Mesothelial cell of epicardium (in vitro differentiated cells): ENCODE results near the gene GALNT6. TPM values are rescaled to one million over a fixed set of nuclear protein-coding genes. Genes with fewer than 3 reads are reported as not detected.

Experiments used
- DNase-seq, 2 experiments: peaks; one replicate each; pipeline ENCODE4 v3.0.0; 2021; ENCODE audit warnings: low spot score in 2 of 2; ENCODE audit not compliant: unreplicated experiment in 2 of 2
- H3K27ac Mint-ChIP-seq: 2 replicates; pipeline ENCODE4 v1.8.0; 2021; ENCODE audit warnings: mixed read lengths
- H3K27me3 Mint-ChIP-seq: 2 replicates; pipeline ENCODE4 v1.8.0; 2021; ENCODE audit warnings: low read depth, mixed read lengths
- H3K36me3 Mint-ChIP-seq: 2 replicates; pipeline ENCODE4 v1.8.0; 2021; ENCODE audit warnings: mixed read lengths
- H3K4me1 Mint-ChIP-seq: 2 replicates; pipeline ENCODE4 v1.8.0; 2021; ENCODE audit warnings: mixed read lengths
- H3K4me3 Mint-ChIP-seq: 2 replicates; pipeline ENCODE4 v1.8.0; 2021; ENCODE audit warnings: mild to moderate bottlenecking, moderate library complexity, mixed read lengths
- H3K9me3 Mint-ChIP-seq: 2 replicates; pipeline ENCODE4 v1.8.0; 2021; ENCODE audit warnings: mixed read lengths
- total RNA-seq: library from RNA; stranded (reverse); gene quantifications from 3 replicates; pipeline ENCODE4 v1.2.1, GENCODE V29; 2021
- TF ChIP-seq, protein P1 (sequence below): fragments of 200-600 bp; sonication (generic); IDR thresholded peaks from one replicate; pipeline ENCODE4 v1.5.0; 2021; ENCODE audit warnings: antibody characterized with exemption; ENCODE audit not compliant: unreplicated experiment

GALNT6 gene
- total RNA-seq, 1 donor from 2014 or later: 12.8 TPM

DNA sequence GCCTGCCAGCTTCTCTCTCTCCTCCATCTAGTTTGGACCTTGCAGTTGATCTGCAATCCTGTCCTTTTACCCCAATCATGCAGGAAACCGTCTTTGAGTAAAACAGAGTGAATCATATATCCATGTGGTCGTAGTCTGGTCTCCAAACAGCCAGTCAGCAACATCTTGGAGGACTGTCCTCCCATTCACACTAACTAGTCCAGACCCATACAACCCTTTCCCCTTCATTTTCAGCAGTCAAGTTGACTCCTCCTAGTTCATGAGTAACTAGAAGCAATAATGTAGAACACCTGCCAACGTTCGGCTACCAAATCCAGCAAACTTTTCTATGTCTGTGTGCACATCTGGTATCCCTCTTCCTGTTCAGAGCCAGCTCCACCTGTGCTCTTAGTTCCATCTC lies 56.4 kb downstream of the GALNT6 start:
- Mint-ChIP-seq H3K27ac (no peak overlapping the region), H3K4me3 (no peak overlapping the region), H3K4me1 (peaks cover 4% of the 10 kb centered on the region), H3K27me3 (no peaks in the 10 kb centered on the region), H3K9me3 (no peaks in the 10 kb centered on the region), H3K36me3 (no peaks in the 10 kb centered on the region)
- DNase-seq: no peak
- TF ChIP-seq, protein P1, sequence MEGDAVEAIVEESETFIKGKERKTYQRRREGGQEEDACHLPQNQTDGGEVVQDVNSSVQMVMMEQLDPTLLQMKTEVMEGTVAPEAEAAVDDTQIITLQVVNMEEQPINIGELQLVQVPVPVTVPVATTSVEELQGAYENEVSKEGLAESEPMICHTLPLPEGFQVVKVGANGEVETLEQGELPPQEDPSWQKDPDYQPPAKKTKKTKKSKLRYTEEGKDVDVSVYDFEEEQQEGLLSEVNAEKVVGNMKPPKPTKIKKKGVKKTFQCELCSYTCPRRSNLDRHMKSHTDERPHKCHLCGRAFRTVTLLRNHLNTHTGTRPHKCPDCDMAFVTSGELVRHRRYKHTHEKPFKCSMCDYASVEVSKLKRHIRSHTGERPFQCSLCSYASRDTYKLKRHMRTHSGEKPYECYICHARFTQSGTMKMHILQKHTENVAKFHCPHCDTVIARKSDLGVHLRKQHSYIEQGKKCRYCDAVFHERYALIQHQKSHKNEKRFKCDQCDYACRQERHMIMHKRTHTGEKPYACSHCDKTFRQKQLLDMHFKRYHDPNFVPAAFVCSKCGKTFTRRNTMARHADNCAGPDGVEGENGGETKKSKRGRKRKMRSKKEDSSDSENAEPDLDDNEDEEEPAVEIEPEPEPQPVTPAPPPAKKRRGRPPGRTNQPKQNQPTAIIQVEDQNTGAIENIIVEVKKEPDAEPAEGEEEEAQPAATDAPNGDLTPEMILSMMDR: no peak

DNA sequence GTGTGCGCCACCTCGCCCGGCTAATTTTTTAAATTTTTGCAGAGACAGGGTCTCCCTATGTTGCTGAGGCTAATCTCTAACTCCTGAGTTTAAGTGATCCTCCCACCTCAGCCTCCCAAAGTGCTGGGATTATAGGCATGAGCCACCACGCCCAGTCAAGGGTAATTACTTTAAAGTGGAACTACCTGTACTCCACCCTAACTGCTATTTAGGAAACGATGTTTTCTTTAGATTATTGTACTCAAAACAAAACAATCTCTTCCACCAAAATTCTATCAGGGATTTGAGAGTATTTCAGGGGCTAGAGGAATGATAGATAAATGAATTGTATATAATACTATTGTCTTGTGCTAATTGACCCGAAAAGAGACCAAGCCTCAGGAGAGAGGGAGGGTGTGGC lies 57.7 kb downstream of the GALNT6 start:
- peaks cover 4% of the 10 kb centered on the region for H3K4me1 Mint-ChIP-seq
- no peak overlapping the region for H3K27ac Mint-ChIP-seq
- DNase-seq: no peak
- no peaks in the 10 kb centered on the region for H3K27me3 Mint-ChIP-seq
- no peaks in the 10 kb centered on the region for H3K9me3 Mint-ChIP-seq
- H3K4me3 Mint-ChIP-seq: no peak overlapping the region
- TF ChIP-seq, protein P1: no peak
- H3K36me3 Mint-ChIP-seq: no peaks in the 10 kb centered on the region

DNA sequence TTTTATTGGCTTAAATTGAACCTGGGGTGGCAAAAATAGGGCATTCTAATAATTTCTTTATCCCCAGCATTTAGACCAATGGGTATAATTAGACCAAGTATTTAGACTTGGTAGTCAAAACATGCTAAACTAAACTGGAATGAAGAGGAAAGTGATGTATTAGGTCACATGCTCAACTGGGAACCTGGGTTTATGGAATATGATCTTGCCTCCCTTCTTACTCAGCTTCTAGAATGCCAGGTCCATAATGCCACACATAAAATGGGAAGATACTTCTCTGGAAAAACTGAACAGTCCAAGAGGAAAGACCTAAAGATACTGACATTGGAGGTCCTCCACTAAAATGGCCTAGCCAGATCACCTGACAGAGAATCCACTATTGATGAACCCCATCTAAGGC lies 61.0 kb downstream of the GALNT6 start:
- Mint-ChIP-seq H3K4me3 (no peak overlapping the region), H3K27ac (no peak overlapping the region), H3K9me3 (no peaks in the 10 kb centered on the region), H3K36me3 (no peaks in the 10 kb centered on the region), H3K27me3 (no peaks in the 10 kb centered on the region), H3K4me1 (peaks cover 6% of the 10 kb centered on the region)
- no peak for DNase-seq
- TF ChIP-seq, protein P1: no peak

DNA sequence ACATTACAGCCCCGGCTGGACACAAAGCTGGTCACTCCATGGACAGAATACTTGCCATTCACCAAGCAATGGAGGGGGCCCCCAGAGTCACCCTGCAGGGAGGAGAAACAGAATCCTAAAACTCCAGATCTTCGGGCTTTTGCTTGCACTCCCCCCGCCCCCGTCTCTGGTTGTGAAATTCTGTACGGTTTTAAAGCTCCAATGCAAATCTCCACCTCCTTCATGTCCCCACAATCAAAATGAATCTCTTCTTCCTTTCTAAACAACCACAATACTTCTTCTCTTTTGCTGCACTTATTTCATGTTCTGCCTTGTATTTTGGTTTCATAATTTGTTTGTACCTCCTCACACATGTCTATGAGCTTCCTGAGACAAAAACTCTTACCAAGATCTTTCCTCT lies 61.5 kb downstream of the GALNT6 start:
- Mint-ChIP-seq H3K27me3 (no peaks in the 10 kb centered on the region), H3K4me3 (no peak overlapping the region), H3K27ac (no peak overlapping the region), H3K36me3 (no peaks in the 10 kb centered on the region), H3K9me3 (no peaks in the 10 kb centered on the region), H3K4me1 (peaks cover 6% of the 10 kb centered on the region)
- no peak for DNase-seq
- TF ChIP-seq, protein P1: no peak

DNA sequence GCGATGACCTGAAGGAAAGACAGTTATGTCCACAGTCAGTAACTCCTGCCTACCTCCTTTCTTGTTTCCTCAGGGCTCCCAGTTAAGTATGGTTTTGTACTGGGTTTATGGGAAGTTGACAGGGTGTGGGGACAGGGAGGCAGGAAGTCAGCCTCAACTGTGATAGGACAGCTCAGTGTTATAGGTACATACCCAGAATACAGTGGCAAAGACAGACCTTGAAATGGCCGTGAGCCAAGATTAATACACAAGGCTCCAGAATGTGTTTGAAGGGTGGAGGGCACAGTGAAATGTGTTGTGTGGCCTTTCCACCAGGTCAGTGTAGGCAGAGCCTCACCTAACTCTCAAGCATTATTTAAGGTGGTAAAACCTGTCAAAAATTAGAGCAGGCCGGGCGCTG lies 62.6 kb downstream of the GALNT6 start:
- DNase-seq: no peak
- Mint-ChIP-seq H3K27ac (no peak overlapping the region), H3K4me3 (no peak overlapping the region), H3K27me3 (no peaks in the 10 kb centered on the region), H3K4me1 (peaks cover 6% of the 10 kb centered on the region), H3K9me3 (no peaks in the 10 kb centered on the region), H3K36me3 (no peaks in the 10 kb centered on the region)
- TF ChIP-seq, protein P1: no peak

DNA sequence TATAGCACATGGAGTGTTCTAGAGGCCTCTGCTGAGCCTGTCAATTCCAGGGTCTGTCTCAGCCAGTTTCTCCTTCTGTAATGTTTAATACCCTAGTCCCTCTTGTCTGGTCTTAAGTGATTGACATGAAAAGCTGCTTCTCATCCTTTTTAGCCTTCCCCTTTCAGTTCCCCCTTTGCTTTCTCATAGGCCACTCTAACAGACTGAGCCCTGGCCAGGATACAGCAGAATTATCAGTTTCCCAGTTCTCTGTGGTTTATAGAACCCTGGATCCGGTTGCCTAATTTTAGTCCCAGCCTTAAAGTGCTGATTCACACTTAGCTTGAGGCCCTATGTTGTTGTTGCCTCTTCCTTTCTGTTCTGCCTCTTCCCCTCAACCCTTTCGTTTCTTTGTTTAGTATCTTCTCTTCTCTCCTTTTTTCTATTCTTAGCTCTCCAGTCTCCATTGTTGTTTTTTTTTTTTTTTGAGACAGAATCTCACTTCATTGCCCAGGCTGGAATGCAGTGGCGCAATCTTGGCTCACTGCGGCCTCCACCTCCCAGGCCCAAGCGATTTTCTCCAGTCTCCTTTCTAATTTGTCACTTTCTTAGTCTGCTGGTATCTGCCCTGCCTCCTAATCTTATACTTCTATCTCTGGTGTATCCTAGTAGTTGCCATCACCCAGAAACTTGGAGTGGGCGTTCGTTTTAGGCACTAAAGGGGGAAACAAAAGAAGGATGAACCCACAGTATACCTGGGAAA lies 64.3 kb downstream of the GALNT6 start:
- TF ChIP-seq, protein P1: no peak
- Mint-ChIP-seq H3K27me3 (no peaks in the 10 kb centered on the region), H3K4me1 (peaks cover 15% of the 10 kb centered on the region), H3K4me3 (no peak overlapping the region), H3K27ac (peak overlapping the region; percentile 17), H3K9me3 (no peaks in the 10 kb centered on the region), H3K36me3 (no peaks in the 10 kb centered on the region)
- DNase-seq: no peak
